GM18858 (cell line): ENCODE data around the gene C1QTNF4.
"Not testable (repeated sequence)": the region's sequence is repeated elsewhere in the genome, so short reads cannot be mapped to it uniquely, and the experiment has no call there.

Experiments used
- ATAC-seq: cut with Tn5 transposase; IDR thresholded peaks from one replicate; pipeline ENCODE4 v1.9.1; 2021; ENCODE audit not compliant: unreplicated experiment

The C1QTNF4 gene

GRCh38 chr11:47593934-47594855 is at the start of gene C1QTNF4:
C1QTNF4 (minus strand) TSS chr11:47594411; CDS start chr11:47590810, 3,601 bp downstream.
- no peak for ATAC-seq

- ATAC-seq = peak; percentile 89
These were observed 48.1 kb upstream of the C1QTNF4 start, which contains the start of gene MTCH2 for GRCh38 chr11:47642099-47642855. MTCH2 (minus strand) TSS chr11:47642559; CDS start chr11:47642465, 94 bp downstream.

- no peak for ATAC-seq
These were observed 47.4 kb upstream of the C1QTNF4 start for GRCh38 chr11:47641600-47642098.

- not testable (repeated sequence) for ATAC-seq
These were observed 46.3 kb upstream of the C1QTNF4 start for GRCh38 chr11:47640506-47640905.

GRCh38 chr11:47636331-47636730 is 42.1 kb upstream of the C1QTNF4 start:
- not testable (repeated sequence) for ATAC-seq

- ATAC-seq = no peak
These were observed 37.3 kb upstream of the C1QTNF4 start for GRCh38 chr11:47631473-47631872.

GRCh38 chr11:47628026-47628425 is 33.8 kb upstream of the C1QTNF4 start:
- ATAC-seq = no peak

- ATAC-seq = no peak
These were observed 32.0 kb upstream of the C1QTNF4 start for GRCh38 chr11:47626234-47626633.

- no peak for ATAC-seq
These were observed 26.7 kb upstream of the C1QTNF4 start for GRCh38 chr11:47620836-47621378.

GRCh38 chr11:47617417-47617809 is 23.2 kb upstream of the C1QTNF4 start:
- ATAC-seq = no peak

- ATAC-seq = no peak
These were observed 22.7 kb upstream of the C1QTNF4 start for GRCh38 chr11:47616726-47617416.

GRCh38 chr11:47615249-47615648 is 21.0 kb upstream of the C1QTNF4 start:
- ATAC-seq = no peak

GRCh38 chr11:47611348-47611794 is 17.2 kb upstream of the C1QTNF4 start:
- ATAC-seq = peak; percentile 91

GRCh38 chr11:47609675-47610074 is 15.5 kb upstream of the C1QTNF4 start:
- no peak for ATAC-seq

GRCh38 chr11:47607380-47607779 is 13.2 kb upstream of the C1QTNF4 start:
- ATAC-seq = no peak

GRCh38 chr11:47606731-47607130 is 12.5 kb upstream of the C1QTNF4 start:
- ATAC-seq = no peak

GRCh38 chr11:47605921-47606320 is 11.7 kb upstream of the C1QTNF4 start:
- no peak for ATAC-seq

- ATAC-seq = no peak
These were observed 9.1 kb upstream of the C1QTNF4 start for GRCh38 chr11:47603295-47603694.

- no peak for ATAC-seq
These were observed 5.7 kb upstream of the C1QTNF4 start for GRCh38 chr11:47599902-47600301.

GRCh38 chr11:47595967-47596366 is 1.8 kb upstream of the C1QTNF4 start:
- no peak for ATAC-seq

- no peak for ATAC-seq
These were observed 818 bp upstream of the C1QTNF4 start for GRCh38 chr11:47595029-47595428.
